ENCODE data around the gene CTBP2. TPM values are rescaled to one million over a fixed set of nuclear protein-coding genes. Genes with fewer than 3 reads are reported as not detected.

CTBP2 gene
- total and polyA plus RNA-seq, 2 of the 13 experiments (the other 11 are each of a cell fraction or from before 2014, with no cell fraction given), result 0.08 TPM; not detected in 1

DNA sequence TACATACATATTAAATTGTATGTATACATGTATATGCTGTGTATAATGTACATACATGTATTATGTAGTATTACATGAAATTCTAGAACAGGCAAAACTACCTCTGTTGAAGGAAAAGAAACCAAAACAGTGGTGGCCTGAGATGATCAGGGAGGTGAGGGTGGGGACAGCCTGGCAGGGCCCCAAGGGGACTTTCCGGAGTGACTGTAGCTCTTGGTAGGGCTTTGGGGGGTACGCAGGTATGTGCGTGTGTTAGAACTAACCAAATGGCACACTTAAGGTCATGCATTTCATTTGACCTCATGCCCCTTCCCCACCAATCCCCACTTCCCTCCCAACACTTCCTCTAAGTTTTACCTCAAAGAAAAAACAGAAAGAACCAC lies 31.3 kb downstream of the CTBP2 start:
- POLR2A ChIA-PET, result no interaction called here
- H3K4me2 ChIP-seq (ENCODE audit: low read depth, low read length), result no peak overlapping the region
- no peak overlapping the region for H2AFZ ChIP-seq (ENCODE audit: low read length)
- no peak overlapping the region for H3K4me3 ChIP-seq (replicated peaks in 1 of 3; ENCODE audit: insufficient read depth in 1 of 3, low read depth in 2 of 3, low read length in 3 of 3)
- H3K9me3 ChIP-seq (ENCODE audit: low read length), result no peaks in the 10 kb centered on the region
- no peaks in the 10 kb centered on the region for H3K79me2 ChIP-seq (ENCODE audit: insufficient read depth, low read length)
- H3K4me1 ChIP-seq (ENCODE audit: insufficient read depth, low read length), result no peaks in the 10 kb centered on the region
- DNase-seq (ENCODE audit: low spot score), result no peak
- no peak overlapping the region for H3K9ac ChIP-seq (ENCODE audit: insufficient read depth, low read depth, low read length)
- peaks cover 4 to 73% of the 10 kb centered on the region in 2 experiments; a peak in 4 of 5 replicates for H3K27me3 ChIP-seq (ENCODE audit: control insufficient read depth in 1 of 2, insufficient read depth in 2 of 2, low read length in 2 of 2)
- H4K20me1 ChIP-seq (ENCODE audit: insufficient read depth, low read length), result no peaks in the 10 kb centered on the region
- no peaks in the 10 kb centered on the region for H3K36me3 ChIP-seq (replicated peaks in 1 of 2; ENCODE audit: control insufficient read depth in 1 of 2, insufficient read depth in 2 of 2, low read length in 2 of 2)
- intact Hi-C loops (cut with micrococcal nuclease; ENCODE audit: unreplicated experiment), result no loop called here
- CTCF ChIA-PET (ENCODE audit: low intra/inter-chr PET ratio, low total read pairs), result no interaction called here
- no peak overlapping the region for H3K27ac ChIP-seq (ENCODE audit: extremely low read length, insufficient read depth, low read length)
- no TSS peak for BruUV-seq (replicated peaks)
- no peak for ATAC-seq
- TF ChIP-seq, protein P1, sequence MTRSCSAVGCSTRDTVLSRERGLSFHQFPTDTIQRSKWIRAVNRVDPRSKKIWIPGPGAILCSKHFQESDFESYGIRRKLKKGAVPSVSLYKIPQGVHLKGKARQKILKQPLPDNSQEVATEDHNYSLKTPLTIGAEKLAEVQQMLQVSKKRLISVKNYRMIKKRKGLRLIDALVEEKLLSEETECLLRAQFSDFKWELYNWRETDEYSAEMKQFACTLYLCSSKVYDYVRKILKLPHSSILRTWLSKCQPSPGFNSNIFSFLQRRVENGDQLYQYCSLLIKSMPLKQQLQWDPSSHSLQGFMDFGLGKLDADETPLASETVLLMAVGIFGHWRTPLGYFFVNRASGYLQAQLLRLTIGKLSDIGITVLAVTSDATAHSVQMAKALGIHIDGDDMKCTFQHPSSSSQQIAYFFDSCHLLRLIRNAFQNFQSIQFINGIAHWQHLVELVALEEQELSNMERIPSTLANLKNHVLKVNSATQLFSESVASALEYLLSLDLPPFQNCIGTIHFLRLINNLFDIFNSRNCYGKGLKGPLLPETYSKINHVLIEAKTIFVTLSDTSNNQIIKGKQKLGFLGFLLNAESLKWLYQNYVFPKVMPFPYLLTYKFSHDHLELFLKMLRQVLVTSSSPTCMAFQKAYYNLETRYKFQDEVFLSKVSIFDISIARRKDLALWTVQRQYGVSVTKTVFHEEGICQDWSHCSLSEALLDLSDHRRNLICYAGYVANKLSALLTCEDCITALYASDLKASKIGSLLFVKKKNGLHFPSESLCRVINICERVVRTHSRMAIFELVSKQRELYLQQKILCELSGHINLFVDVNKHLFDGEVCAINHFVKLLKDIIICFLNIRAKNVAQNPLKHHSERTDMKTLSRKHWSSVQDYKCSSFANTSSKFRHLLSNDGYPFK (CRISPR knock-in tag; IDR thresholded peaks at IDR 0.05; ENCODE audit: borderline replicate concordance), result no peak
- no peak for TF ChIP-seq ZNF331 (CRISPR knock-in tag; IDR thresholded peaks at IDR 0.05)
- TF ChIP-seq ZNF879 (CRISPR knock-in tag; IDR thresholded peaks at IDR 0.05), result no peak
- TF ChIP-seq HOXA9 (CRISPR knock-in tag; IDR thresholded peaks at IDR 0.05; ENCODE audit: borderline replicate concordance), result no peak
- TF ChIP-seq MBNL3 (CRISPR knock-in tag; conservative IDR thresholded peaks at IDR 0.05), result no peak
- TF ChIP-seq, protein P2, sequence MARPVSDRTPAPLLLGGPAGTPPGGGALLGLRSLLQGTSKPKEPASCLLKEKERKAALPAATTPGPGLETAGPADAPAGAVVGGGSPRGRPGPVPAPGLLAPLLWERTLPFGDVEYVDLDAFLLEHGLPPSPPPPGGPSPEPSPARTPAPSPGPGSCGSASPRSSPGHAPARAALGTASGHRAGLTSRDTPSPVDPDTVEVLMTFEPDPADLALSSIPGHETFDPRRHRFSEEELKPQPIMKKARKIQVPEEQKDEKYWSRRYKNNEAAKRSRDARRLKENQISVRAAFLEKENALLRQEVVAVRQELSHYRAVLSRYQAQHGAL (CRISPR knock-in tag; IDR thresholded peaks at IDR 0.05; ENCODE audit: not compliant biosample characterization), result no peak
- no peak for TF ChIP-seq CEBPB (IDR thresholded peaks at IDR 0.05; ENCODE audit: borderline replicate concordance, low read depth, low read length)
- TF ChIP-seq ZNF367 (CRISPR knock-in tag; IDR thresholded peaks at IDR 0.05; ENCODE audit: borderline replicate concordance), result no peak
- TF ChIP-seq ZNF530 (CRISPR knock-in tag; IDR thresholded peaks at IDR 0.05; ENCODE audit: low read depth), result no peak
- TF ChIP-seq, protein P3, sequence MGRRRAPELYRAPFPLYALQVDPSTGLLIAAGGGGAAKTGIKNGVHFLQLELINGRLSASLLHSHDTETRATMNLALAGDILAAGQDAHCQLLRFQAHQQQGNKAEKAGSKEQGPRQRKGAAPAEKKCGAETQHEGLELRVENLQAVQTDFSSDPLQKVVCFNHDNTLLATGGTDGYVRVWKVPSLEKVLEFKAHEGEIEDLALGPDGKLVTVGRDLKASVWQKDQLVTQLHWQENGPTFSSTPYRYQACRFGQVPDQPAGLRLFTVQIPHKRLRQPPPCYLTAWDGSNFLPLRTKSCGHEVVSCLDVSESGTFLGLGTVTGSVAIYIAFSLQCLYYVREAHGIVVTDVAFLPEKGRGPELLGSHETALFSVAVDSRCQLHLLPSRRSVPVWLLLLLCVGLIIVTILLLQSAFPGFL (CRISPR knock-in tag; IDR thresholded peaks at IDR 0.05), result no peak
- TF ChIP-seq TBL1XR1 (IDR thresholded peaks at IDR 0.05; ENCODE audit: borderline replicate concordance, low read length, partially characterized antibody), result no peak
- no peak for TF ChIP-seq MTA3 (CRISPR knock-in tag; IDR thresholded peaks at IDR 0.05)
- TF ChIP-seq, protein P4, sequence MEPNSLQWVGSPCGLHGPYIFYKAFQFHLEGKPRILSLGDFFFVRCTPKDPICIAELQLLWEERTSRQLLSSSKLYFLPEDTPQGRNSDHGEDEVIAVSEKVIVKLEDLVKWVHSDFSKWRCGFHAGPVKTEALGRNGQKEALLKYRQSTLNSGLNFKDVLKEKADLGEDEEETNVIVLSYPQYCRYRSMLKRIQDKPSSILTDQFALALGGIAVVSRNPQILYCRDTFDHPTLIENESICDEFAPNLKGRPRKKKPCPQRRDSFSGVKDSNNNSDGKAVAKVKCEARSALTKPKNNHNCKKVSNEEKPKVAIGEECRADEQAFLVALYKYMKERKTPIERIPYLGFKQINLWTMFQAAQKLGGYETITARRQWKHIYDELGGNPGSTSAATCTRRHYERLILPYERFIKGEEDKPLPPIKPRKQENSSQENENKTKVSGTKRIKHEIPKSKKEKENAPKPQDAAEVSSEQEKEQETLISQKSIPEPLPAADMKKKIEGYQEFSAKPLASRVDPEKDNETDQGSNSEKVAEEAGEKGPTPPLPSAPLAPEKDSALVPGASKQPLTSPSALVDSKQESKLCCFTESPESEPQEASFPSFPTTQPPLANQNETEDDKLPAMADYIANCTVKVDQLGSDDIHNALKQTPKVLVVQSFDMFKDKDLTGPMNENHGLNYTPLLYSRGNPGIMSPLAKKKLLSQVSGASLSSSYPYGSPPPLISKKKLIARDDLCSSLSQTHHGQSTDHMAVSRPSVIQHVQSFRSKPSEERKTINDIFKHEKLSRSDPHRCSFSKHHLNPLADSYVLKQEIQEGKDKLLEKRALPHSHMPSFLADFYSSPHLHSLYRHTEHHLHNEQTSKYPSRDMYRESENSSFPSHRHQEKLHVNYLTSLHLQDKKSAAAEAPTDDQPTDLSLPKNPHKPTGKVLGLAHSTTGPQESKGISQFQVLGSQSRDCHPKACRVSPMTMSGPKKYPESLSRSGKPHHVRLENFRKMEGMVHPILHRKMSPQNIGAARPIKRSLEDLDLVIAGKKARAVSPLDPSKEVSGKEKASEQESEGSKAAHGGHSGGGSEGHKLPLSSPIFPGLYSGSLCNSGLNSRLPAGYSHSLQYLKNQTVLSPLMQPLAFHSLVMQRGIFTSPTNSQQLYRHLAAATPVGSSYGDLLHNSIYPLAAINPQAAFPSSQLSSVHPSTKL (CRISPR knock-in tag; IDR thresholded peaks at IDR 0.05), result no peak
- no peak for FAIRE-seq
- in situ Hi-C loops (cut with HindIII; ENCODE audit: extremely low pct_ligation_motif_present, low pct_unique_long_range_greater_than_20kb), result no loop called here
- WGBS (ENCODE audit: low lambda C conversion rate), result 22% methylated on average over 3 of the region's 3 CpGs

Data from HepG2 (cell line).